ENCODE measurements around the gene ELL2. TPM values are rescaled to one million over a fixed set of nuclear protein-coding genes. Genes with fewer than 3 reads are reported as not detected.

ELL2 gene
- total RNA-seq, 6 experiments from 2014 or later, result 74.3 to 96.4 (median 84.5) TPM

DNA sequence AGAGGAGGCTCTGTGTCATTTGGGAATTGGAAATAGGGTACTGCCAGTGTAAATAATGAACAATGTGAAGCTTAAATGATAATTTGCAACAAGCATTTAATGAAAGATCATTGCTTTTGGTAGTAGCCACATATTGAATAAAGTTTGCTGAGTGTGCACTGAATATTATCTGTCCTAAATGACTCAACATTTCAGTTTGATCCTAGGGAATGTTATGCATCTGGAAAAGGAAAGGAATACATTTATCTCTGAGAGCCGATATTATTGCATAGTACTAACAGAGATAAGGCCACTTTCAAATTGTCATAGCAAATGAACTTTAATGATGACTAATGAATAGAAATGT lies 8.7 kb upstream of the ELL2 start:
- 30% methylated on average over 1 of the region's 1 CpG for WGBS (ENCODE audit: insufficient coverage, low coverage, low lambda C conversion rate, missing lambda C conversion rate)
- Histone ChIP-seq H3K36me3 (no peaks in the 10 kb centered on the region), H3K27me3 (no peaks in the 10 kb centered on the region), H3K9me3 (no peaks in the 10 kb centered on the region), H3K4me3 (no peak overlapping the region), H3K4me1 (peaks cover 0 to 23% (median 6%) of the 10 kb centered on the region in 4 donors), H3K27ac (peak overlapping the region in 1 of 3 donors; percentile 10)
- TF ChIP-seq, protein P1, sequence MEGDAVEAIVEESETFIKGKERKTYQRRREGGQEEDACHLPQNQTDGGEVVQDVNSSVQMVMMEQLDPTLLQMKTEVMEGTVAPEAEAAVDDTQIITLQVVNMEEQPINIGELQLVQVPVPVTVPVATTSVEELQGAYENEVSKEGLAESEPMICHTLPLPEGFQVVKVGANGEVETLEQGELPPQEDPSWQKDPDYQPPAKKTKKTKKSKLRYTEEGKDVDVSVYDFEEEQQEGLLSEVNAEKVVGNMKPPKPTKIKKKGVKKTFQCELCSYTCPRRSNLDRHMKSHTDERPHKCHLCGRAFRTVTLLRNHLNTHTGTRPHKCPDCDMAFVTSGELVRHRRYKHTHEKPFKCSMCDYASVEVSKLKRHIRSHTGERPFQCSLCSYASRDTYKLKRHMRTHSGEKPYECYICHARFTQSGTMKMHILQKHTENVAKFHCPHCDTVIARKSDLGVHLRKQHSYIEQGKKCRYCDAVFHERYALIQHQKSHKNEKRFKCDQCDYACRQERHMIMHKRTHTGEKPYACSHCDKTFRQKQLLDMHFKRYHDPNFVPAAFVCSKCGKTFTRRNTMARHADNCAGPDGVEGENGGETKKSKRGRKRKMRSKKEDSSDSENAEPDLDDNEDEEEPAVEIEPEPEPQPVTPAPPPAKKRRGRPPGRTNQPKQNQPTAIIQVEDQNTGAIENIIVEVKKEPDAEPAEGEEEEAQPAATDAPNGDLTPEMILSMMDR (IDR thresholded peaks at IDR 0.05), result no peak
- no peak for TF ChIP-seq POLR2A (IDR thresholded peaks at IDR 0.05)
- DNase-seq (no peak), ATAC-seq (no peak)
- intact Hi-C loops (cut with DNase I), result no loop called here

- DNase-seq (no peak), ATAC-seq (peak; percentile 56 to 75 (median 68))
- peaks cover 0 to 23% (median 7%) of the 10 kb centered on the region in 4 donors for H3K4me1 ChIP-seq
- H3K4me3 ChIP-seq, result no peak overlapping the region
- intact Hi-C loops (cut with DNase I), result loop anchor here in 1 of 2 donors (10.0 kb wide), 1 partner anchor 365 kb away; no protein-coding TSS in a partner anchor
- H3K9me3 ChIP-seq, result no peaks in the 10 kb centered on the region
- WGBS (ENCODE audit: insufficient coverage, low coverage, low lambda C conversion rate, missing lambda C conversion rate), result 65% methylated on average over 5 of the region's 5 CpGs
- H3K36me3 ChIP-seq, result no peaks in the 10 kb centered on the region
- TF ChIP-seq POLR2A (IDR thresholded peaks at IDR 0.05), result no peak
- TF ChIP-seq, protein P1 (IDR thresholded peaks at IDR 0.05), result no peak
- peak overlapping the region; percentile 29 to 50 (median 47) for H3K27ac ChIP-seq
- H3K27me3 ChIP-seq, result no peaks in the 10 kb centered on the region
These were observed 8.2 kb upstream of the ELL2 start for GRCh38 chr5:95969651-95970358.

DNA sequence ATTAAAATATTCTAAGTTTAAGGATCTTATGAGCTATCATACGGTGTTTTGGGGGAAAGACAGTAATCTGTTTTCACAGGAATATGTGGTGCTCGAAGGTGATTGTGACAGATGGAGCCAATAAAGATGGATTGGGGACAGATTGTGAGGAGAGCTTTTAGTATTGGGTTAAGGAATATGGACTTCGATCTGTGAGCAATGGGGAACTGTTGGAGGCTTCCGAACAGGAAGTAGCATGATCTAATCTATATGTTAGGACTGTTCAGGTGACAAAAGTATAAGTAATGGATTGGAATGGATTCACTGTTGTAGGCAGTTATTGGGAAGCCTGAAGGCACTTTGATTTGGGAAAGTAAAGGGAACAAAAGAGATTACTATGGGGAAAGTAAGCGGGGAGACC lies 7.4 kb upstream of the ELL2 start:
- no peak for ATAC-seq
- 79% methylated on average over 5 of the region's 5 CpGs for WGBS (ENCODE audit: insufficient coverage, low coverage, low lambda C conversion rate, missing lambda C conversion rate)
- intact Hi-C loops (cut with DNase I), result loop anchor here in 1 of 2 donors (10.0 kb wide), 1 partner anchor 366 kb away; no protein-coding TSS in a partner anchor

DNA sequence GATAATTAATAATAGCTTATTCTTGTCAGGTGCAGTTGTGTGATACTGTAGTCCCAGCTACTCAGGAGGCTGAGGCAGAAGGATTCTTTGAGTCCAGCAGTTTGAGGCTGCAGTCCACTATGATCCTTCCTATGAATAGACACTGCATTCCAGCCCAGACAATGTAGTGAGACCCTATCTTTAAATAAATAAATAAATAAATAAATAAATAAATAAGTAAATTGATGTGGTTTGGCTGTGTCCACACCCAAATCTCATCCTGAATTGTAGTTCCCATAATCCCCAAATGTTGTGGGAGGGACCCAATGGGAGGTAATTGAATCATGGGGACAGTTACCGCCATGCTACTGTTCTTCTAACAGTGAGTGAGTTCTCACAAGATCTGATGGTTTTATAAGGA lies 5.6 kb upstream of the ELL2 start:
- Histone ChIP-seq H3K4me1 (peaks cover 0 to 23% (median 7%) of the 10 kb centered on the region in 4 donors), H3K27me3 (no peaks in the 10 kb centered on the region), H3K36me3 (no peaks in the 10 kb centered on the region), H3K27ac (no peak overlapping the region), H3K9me3 (no peaks in the 10 kb centered on the region), H3K4me3 (no peak overlapping the region)
- DNase-seq (no peak), ATAC-seq (no peak)
- TF ChIP-seq, protein P1 (IDR thresholded peaks at IDR 0.05), result no peak
- TF ChIP-seq POLR2A (IDR thresholded peaks at IDR 0.05), result no peak
- 100% methylated on average over 1 of the region's 1 CpG for WGBS (ENCODE audit: insufficient coverage, low coverage, low lambda C conversion rate, missing lambda C conversion rate)
- intact Hi-C loops (cut with DNase I), result loop anchor here in 1 of 2 donors (10.0 kb wide), 1 partner anchor 368 kb away; no protein-coding TSS in a partner anchor

More for the DNA sequence above, 7.4 kb upstream of the ELL2 start:
- Histone ChIP-seq H3K4me1 (peaks cover 0 to 23% (median 7%) of the 10 kb centered on the region in 4 donors), H3K4me3 (no peak overlapping the region), H3K9me3 (no peaks in the 10 kb centered on the region), H3K36me3 (no peaks in the 10 kb centered on the region), H3K27me3 (no peaks in the 10 kb centered on the region), H3K27ac (peak overlapping the region; percentile 29 to 50 (median 47))
- no peak for TF ChIP-seq POLR2A (IDR thresholded peaks at IDR 0.05)
- DNase-seq, result no peak

DNA sequence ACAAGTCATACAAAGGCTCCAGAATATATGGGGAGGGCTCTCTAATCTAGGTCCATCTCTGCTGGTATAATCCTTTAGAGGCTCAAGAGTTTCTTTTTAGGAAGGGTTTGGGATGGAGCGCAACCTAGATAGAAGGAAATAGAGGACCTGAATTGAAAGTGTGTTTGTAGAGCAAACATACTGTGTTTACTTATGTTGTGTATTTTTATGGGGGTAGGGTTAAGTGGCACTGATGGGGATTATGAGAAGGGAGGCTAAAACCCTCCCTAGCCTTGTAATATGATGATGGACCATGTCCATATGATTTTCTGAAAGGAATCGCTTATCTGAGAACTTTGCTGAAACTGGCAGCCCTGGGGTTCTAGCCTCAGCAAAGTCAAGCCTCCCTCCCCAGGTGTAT lies 4.4 kb upstream of the ELL2 start:
- 48% methylated on average over 2 of the region's 2 CpGs for WGBS (ENCODE audit: insufficient coverage, low coverage, low lambda C conversion rate, missing lambda C conversion rate)
- Histone ChIP-seq H3K4me3 (no peak overlapping the region), H3K4me1 (peaks cover 0 to 23% (median 7%) of the 10 kb centered on the region in 4 donors), H3K27ac (peak overlapping the region in 2 of 3 donors; percentile 13 to 31), H3K27me3 (no peaks in the 10 kb centered on the region), H3K9me3 (no peaks in the 10 kb centered on the region), H3K36me3 (no peaks in the 10 kb centered on the region)
- intact Hi-C loops (cut with DNase I), result loop anchor here in 1 of 2 donors (10.0 kb wide), 1 partner anchor 369 kb away; no protein-coding TSS in a partner anchor
- ATAC-seq, result peak in 3 of 4 donors; percentile 6 to 35 (median 32)
- TF ChIP-seq POLR2A (IDR thresholded peaks at IDR 0.05), result no peak
- TF ChIP-seq, protein P1 (IDR thresholded peaks at IDR 0.05), result no peak
- DNase-seq, result no peak
